Natural killer cell (primary cell): Measurements from ENCODE around the gene VARS1. TPM values are rescaled to one million over a fixed set of nuclear protein-coding genes. Genes with fewer than 3 reads are reported as not detected.

Experiments used
- ATAC-seq, 3 donors: fragments of 150-1000 bp in 2 of 3; fragments of 200-7000 bp in 1 of 3; cut with Tn5 transposase; 1 replicate in 1 of 3; 2 replicates in 2 of 3; pipeline ENCODE4 v1.10.0; 2021; ENCODE audit warnings: mild to moderate bottlenecking in 2 of 3, moderate library complexity in 2 of 3
- DNase-seq, 2 donors: peaks; one replicate each; pipeline versions ENCODE4 v3.0.0 to v3.0.0-alpha.2; 2013 to 2021; ENCODE audit warnings: mixed read lengths in 1 of 2
- H3K27ac ChIP-seq: one replicate; pipeline ENCODE4 v1.5.1; 2013; ENCODE audit warnings: mild to moderate bottlenecking, low read length
- H3K27me3 ChIP-seq: one replicate; pipeline ENCODE4 v1.6.1; 2013; ENCODE audit warnings: low read length; ENCODE audit not compliant: control insufficient read depth, insufficient read depth
- H3K36me3 ChIP-seq: one replicate; pipeline ENCODE4 v1.6.1; 2013; ENCODE audit warnings: low read length; ENCODE audit not compliant: control insufficient read depth, insufficient read depth
- H3K4me1 ChIP-seq: one replicate; pipeline ENCODE4 v1.6.1; 2013; ENCODE audit warnings: low read length; ENCODE audit not compliant: control insufficient read depth, insufficient read depth
- H3K4me3 ChIP-seq: one replicate; pipeline ENCODE4 v1.5.1; 2013; ENCODE audit warnings: low read length
- H3K9me3 ChIP-seq: one replicate; pipeline ENCODE4 v1.6.1; 2013; ENCODE audit warnings: low read length; ENCODE audit not compliant: control insufficient read depth, insufficient read depth
- H3K27ac Mint-ChIP-seq, 2 donors: one replicate each; pipeline ENCODE4 v1.8.0; 2022; ENCODE audit warnings: mild to moderate bottlenecking in 2 of 2, mixed read lengths in 2 of 2, moderate library complexity in 1 of 2
- H3K27me3 Mint-ChIP-seq, 2 donors: one replicate each; pipeline ENCODE4 v1.8.0; 2022; ENCODE audit warnings: low read depth in 2 of 2, mixed read lengths in 2 of 2
- H3K36me3 Mint-ChIP-seq: one replicate; pipeline ENCODE4 v1.8.0; 2022; ENCODE audit warnings: mixed read lengths
- H3K4me1 Mint-ChIP-seq, 2 donors: one replicate each; pipeline ENCODE4 v1.8.0; 2022; ENCODE audit warnings: mixed read lengths in 2 of 2
- H3K4me3 Mint-ChIP-seq: one replicate; pipeline ENCODE4 v1.8.0; 2022; ENCODE audit warnings: mild to moderate bottlenecking, moderate library complexity, mixed read lengths
- H3K9me3 Mint-ChIP-seq, 2 donors: one replicate each; pipeline ENCODE4 v1.8.0; 2022; ENCODE audit warnings: mixed read lengths in 2 of 2
- WGBS: methylation state at CpG from one replicate; pipeline ENCODE4 v1.1.7; 2013; ENCODE audit warnings: missing lambda C conversion rate; ENCODE audit not compliant: insufficient coverage; 5-methylcytosine and 5-hydroxymethylcytosine counted together
- intact Hi-C: fragments of 100-400 bp; cut with micrococcal nuclease; formaldehyde crosslinking; loops from one replicate; pipeline ENCODE4 v1.14.2; 2022
- total RNA-seq, 4 donors: library from RNA; stranded (reverse); fragments of 120-200 nt in 1 of 4; gene quantifications; one replicate each; pipeline versions ENCODE4 v1.2.3 to v1.2.4, GENCODE V29; 2013 to 2022
- TF ChIP-seq, protein P1 (sequence below): fragments of 200-600 bp; IDR thresholded peaks from one replicate; pipeline ENCODE4 v1.8.0; 2022; ENCODE audit warnings: antibody characterized with exemption

The VARS1 gene
- total RNA-seq, 3 donors from 2014 or later (not counting 1 experiment from before 2014, with no cell fraction given): 45.2 to 58.6 (median 49.2) TPM

DNA sequence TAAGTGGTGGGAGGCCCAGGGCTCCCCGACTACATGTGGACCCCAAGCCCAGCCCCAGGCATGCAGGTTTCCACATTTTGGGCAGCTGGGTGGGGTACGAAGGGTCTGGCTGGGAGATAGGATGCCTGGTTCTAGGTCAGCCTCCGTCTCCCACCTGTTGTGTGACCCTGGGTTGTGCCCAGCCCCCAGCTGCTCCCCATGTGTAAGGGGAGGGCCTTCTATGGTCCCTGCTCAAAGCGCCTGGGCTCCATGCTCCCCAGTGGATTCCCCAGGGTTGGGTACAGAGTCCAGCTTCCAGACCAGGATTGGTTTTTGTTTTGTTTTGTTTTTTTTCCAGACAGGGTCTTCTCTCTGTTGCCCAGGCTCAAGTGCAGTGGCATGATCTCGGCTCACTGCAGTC is 17.4 kb downstream of the VARS1 start:
- Mint-ChIP-seq H3K4me1 (peaks cover 0 to 26% of the 10 kb centered on the region in 2 donors), H3K27ac (peak overlapping the region in 1 of 2 donors; percentile 87), H3K27me3 (no peaks in the 10 kb centered on the region), H3K4me3 (no peak overlapping the region), H3K36me3 (no peaks in the 10 kb centered on the region), H3K9me3 (no peaks in the 10 kb centered on the region)
- 91% methylated on average over 5 of the region's 5 CpGs for WGBS
- no peaks in the 10 kb centered on the region for H3K27me3 ChIP-seq
- no peak overlapping the region for H3K4me3 ChIP-seq
- TF ChIP-seq, protein P1, sequence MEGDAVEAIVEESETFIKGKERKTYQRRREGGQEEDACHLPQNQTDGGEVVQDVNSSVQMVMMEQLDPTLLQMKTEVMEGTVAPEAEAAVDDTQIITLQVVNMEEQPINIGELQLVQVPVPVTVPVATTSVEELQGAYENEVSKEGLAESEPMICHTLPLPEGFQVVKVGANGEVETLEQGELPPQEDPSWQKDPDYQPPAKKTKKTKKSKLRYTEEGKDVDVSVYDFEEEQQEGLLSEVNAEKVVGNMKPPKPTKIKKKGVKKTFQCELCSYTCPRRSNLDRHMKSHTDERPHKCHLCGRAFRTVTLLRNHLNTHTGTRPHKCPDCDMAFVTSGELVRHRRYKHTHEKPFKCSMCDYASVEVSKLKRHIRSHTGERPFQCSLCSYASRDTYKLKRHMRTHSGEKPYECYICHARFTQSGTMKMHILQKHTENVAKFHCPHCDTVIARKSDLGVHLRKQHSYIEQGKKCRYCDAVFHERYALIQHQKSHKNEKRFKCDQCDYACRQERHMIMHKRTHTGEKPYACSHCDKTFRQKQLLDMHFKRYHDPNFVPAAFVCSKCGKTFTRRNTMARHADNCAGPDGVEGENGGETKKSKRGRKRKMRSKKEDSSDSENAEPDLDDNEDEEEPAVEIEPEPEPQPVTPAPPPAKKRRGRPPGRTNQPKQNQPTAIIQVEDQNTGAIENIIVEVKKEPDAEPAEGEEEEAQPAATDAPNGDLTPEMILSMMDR: no peak
- no peak overlapping the region for H3K27ac ChIP-seq
- intact Hi-C loops: no loop called here
- H3K36me3 ChIP-seq: peaks cover 45% of the 10 kb centered on the region
- peaks cover 32% of the 10 kb centered on the region for H3K4me1 ChIP-seq
- DNase-seq (no peak), ATAC-seq (no peak)
- no peaks in the 10 kb centered on the region for H3K9me3 ChIP-seq

DNA sequence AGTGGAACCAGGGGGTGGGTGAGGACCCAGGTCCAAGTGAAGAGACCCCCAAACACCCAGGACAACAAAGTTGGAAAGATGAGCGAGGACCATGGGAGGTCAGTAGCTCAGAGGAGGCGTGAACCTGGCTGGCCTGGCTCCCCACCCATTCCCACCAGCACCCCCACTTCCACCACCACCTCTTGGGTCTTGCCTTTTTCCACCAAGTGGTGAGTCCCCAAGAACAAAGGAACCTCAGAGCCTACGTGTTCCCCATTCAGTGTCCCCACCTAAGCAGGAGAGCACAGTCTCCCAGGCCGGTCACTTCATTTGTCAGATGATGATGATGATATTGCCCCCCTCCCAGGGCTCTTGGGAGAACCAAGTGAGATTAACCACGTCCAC is 17.9 kb downstream of the VARS1 start:
- peaks cover 0 to 32% of the 10 kb centered on the region in 2 donors for H3K4me1 Mint-ChIP-seq
- peak overlapping the region; percentile 55 for H3K27ac ChIP-seq
- TF ChIP-seq, protein P1: no peak
- no peak overlapping the region for H3K4me3 ChIP-seq
- intact Hi-C loops: no loop called here
- no peaks in the 10 kb centered on the region for H3K27me3 Mint-ChIP-seq
- H3K36me3 Mint-ChIP-seq: no peaks in the 10 kb centered on the region
- peaks cover 40% of the 10 kb centered on the region for H3K36me3 ChIP-seq
- ATAC-seq (no peak), DNase-seq (no peak)
- H3K27ac Mint-ChIP-seq: peak overlapping the region in 1 of 2 donors; percentile 87
- no peaks in the 10 kb centered on the region for H3K9me3 Mint-ChIP-seq
- WGBS: 97% methylated on average over 5 of the region's 5 CpGs
- peaks cover 37% of the 10 kb centered on the region for H3K4me1 ChIP-seq
- H3K9me3 ChIP-seq: no peaks in the 10 kb centered on the region
- H3K27me3 ChIP-seq: no peaks in the 10 kb centered on the region
- H3K4me3 Mint-ChIP-seq: no peak overlapping the region

DNA sequence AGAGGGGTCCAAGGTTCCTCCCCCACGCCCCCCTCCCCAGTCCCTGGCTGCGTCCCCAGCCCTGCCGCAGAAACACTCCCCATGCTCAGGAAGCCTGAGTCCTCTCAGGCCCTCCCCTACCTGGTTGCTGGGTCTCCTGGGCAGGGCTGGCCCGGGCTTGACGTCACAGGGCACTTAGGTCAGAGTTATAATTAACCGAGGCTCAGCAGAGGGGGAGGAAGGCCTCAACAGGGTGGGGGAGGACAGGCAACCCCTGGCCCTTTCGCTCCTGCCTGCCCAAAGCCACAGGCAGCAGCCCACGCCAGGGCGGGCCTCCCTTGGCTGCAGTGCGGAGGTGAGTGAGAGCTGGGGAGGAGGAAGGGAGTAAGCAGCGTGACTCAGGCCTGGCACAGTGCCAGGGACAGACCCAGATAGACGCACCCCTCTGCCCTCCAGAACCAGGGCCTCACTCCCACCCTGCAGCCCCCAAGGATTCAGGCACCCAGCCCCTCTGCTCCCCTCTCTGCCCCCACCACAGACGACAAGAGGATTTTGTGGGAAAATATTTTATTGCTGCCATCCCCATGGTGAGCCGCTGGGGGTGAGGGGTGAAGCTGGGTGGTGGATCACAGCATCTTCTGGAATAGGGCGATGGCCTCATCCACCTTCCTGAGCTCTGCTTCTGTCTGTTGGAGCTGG is 18.4 kb downstream of the VARS1 start, which contains the start of gene VWA7:
Gene VWA7 (minus strand): TSS at position 340 of the 678 bp plus-strand sequence. CDS start 549 bp downstream, outside the sequence.
- Mint-ChIP-seq H3K27ac (peak within 1 kb of the TSS; percentile 60 to 87), H3K36me3 (no peaks in the 10 kb centered on the region), H3K9me3 (no peaks in the 10 kb centered on the region), H3K4me1 (peaks cover 0 to 33% of the 10 kb centered on the region in 2 donors), H3K27me3 (no peaks in the 10 kb centered on the region), H3K4me3 (peak within 1 kb of the TSS; percentile 50)
- peak; percentile 72 to 89 (median 82) for ATAC-seq
- Histone ChIP-seq H3K9me3 (no peaks in the 10 kb centered on the region), H3K27me3 (no peaks in the 10 kb centered on the region), H3K4me1 (peaks cover 42% of the 10 kb centered on the region), H3K4me3 (no peak within 1 kb of the TSS), H3K27ac (peak within 1 kb of the TSS; percentile 55), H3K36me3 (peaks cover 35% of the 10 kb centered on the region)
- TF ChIP-seq, protein P1: no peak
- intact Hi-C loops: no loop called here
- 11% methylated on average over 13 of the region's 15 CpGs for WGBS
- peak; percentile 49 to 77 for DNase-seq
